Measurements from ENCODE around the gene NUP205.

DNA sequence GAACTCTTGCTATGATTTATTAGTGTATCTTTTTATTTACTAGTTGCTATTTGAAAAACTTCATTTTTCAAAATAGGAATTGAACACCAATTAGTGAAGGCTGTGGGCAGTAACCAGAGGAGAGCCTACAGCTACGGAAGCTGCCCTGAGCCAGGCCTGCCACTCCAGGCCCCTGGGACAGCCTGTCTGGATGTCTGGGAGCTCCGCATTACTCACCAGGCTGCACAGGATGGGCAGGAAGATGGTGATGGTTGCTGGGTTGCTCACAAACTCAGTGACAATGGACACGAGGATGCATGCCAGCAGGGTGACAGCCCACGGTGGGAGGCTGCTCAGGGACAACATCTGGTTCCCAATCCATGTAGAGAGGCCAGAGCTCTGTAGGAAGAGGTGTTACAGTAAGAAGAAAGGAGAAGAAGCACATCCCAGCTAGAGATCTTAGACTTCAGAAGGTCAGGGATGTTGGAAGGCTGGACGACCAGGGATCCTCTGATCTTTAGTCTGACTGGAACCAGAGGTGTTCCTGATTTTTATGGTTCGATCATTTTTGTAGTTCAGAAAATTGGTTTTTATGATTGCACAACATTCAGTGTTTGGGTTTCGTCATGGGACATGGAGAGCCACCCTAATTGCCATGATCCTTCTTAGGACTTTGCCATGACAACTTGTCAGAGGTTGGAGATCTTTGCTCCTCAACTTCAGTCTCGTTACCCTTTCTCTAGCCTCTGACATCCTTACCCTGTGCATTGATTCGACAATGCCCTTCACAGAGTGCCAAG is 127.8 kb downstream of the NUP205 start:
- TF ChIP-seq POLR2A (IDR thresholded peaks at IDR 0.05; ENCODE audit: low read depth, low read length), result no peak
- no peak for TF ChIP-seq TAF1 (IDR thresholded peaks at IDR 0.05; ENCODE audit: borderline replicate concordance, low read depth, low read length)
- no peak for TF ChIP-seq POLR2AphosphoS5 (IDR thresholded peaks at IDR 0.05; ENCODE audit: low read depth, low read length)

Data from GM12892 (cell line).